Endothelial cell of hepatic sinusoid (primary cell): ENCODE results near the gene BCHE.

Source experiments
- in situ Hi-C: cut with HindIII; loops from 2 replicates; pipeline ENCODE4 v1.10.0; 2017; ENCODE audit warnings: low sequenced_read_pairs

The BCHE gene

DNA sequence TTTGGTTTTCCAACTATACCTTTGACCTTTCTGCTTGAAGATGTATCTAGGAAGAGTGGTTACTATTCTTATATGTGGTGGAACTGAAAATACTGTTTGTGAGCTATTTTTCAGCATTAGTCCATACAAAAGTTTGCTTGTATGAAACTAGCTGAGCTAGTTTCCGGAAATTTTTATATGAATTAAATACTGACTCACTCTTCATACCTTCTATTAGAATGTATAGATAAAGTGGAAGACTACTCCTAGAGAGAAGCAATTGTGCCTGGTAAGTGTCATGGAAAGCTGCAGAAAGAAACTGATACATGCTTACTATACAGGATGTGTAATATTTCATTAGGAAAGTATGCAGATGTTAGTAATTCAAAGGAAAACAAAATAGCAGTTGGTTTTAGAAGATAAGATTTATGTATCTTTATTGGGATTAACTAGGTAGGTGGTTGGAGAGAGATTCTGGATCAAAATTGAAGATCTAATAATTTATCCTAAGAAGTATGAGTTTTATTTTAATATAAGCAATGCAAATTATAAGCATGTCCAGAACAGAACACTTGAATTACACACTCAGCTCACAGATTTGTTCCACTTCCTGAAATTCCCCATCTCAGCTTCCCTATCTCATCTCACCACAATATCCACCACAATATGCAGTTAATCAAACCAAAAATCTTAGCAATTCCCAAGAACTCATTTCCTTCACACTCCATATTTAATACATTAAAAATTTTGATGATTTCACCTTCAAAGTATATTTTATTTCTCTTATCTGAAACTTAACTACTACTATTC is 82.8 kb downstream of the BCHE start:
- in situ Hi-C loops: loop anchor here (10.0 kb wide), 1 partner anchor 190 kb away; no protein-coding TSS in a partner anchor

DNA sequence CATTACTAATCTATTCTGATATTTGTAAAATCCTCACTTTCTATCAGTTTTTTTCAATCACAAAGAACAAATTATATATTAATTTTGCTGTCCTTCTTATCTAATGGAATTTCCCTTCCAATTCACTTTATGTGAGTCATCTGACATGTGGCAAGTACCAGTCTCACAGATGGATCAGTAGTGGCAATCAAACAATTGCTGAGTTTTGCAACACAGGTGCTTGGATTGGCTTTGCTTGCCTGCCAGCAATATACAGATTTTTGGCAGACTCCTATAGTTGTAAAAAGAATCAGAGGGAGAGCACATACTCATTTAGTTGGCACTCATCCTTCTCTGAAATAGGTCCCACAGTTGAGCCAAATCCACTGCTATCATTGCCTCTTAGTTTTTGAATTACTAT is 83.7 kb downstream of the BCHE start:
- in situ Hi-C loops: loop anchor here (10.0 kb wide), 1 partner anchor 189 kb away; no protein-coding TSS in a partner anchor

DNA sequence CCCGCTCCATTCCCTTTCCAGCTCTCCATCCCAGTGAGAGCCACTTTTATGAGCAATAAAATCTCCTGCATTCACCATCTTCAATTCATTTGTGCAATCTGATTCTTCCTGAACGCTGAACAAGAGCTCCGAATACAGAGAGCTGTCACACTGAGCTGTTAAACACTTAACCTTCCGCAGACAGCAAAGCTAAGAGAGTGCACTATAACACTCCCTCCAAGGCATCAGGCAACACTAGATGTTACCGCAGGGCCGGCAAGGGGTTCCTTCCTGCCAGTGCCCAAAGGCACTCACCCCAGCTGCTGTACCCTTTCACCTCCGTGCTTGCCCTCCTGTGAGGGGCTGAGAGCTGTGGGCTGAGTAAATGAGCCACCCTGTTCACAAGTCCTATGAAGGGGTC is 85.6 kb downstream of the BCHE start:
- in situ Hi-C loops: loop anchor here (10.0 kb wide), 1 partner anchor 187 kb away; no protein-coding TSS in a partner anchor

DNA sequence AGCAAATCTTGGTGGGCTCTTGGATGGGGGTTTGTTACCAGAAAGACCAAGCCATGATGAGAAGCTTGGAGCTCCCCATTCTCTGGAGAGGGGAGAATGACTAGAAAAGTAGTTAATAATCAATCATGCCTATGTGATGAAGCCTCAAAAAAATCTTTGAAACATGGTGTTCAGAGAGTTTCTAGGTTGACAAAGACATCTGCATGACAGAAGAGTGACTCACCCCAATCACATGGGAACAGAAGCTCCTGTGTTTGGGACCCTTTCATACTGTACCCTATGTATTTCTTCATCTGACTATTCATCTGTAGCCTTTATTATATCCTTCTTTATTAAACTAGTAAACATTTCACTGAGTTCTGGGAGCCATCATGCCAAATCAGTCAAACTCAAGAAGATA is 87.4 kb downstream of the BCHE start:
- in situ Hi-C loops: loop anchor here (10.0 kb wide), 1 partner anchor 185 kb away; no protein-coding TSS in a partner anchor

DNA sequence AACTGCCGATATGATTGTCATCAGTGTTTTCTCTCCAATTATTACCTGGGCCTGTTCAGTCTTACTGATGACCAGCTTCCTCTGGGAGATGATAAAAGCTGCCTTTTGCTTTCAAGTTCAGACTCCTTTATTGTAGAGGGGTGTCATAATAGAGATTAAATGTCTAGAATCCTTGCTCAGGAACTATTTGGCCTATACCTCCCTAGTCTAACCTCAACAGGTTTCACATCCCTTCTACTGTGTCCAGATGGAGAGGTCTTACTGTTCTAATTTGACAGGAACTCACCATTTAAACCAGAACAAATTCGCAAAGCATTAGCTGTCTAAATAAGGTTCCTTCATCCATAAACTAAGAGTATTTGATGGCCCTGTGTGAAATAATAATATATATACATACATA is 88.0 kb downstream of the BCHE start:
- in situ Hi-C loops: no loop called here

DNA sequence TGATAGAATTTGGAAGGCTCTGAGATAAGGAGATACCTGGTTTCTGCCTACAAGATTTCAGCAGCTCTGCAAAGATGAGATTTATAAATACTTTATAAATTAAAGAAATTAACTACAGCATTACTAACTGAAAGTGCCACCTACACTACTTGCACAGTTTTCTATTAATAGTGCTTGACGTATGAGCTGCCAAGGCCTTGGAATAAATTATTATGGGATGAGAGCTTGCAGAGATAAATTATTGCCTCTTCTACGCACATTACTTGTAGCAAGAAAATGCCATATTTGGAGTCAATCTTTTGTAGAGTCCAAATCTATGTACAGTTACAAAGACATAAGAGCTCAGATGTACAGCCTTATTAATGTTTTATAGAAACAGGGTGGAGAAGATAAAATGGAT is 89.1 kb downstream of the BCHE start:
- in situ Hi-C loops: no loop called here

DNA sequence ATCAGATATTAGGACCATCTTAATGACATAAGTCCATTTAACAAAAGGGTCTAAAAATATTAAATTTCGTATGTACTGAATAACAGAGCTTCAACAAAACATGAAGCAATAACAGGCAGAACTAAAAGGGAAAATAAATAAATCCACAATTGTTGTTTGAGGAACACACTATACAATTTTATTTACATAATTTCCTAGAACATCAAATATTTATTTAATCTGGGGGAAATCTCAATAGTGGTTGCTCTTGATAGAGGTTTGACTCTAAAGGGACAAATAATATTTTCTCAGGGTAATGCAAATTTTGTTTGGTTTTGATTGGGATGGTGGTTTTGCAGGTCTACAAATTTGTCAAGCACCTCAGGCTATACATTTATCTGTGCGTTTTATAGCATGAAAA is 90.3 kb downstream of the BCHE start:
- in situ Hi-C loops: no loop called here

DNA sequence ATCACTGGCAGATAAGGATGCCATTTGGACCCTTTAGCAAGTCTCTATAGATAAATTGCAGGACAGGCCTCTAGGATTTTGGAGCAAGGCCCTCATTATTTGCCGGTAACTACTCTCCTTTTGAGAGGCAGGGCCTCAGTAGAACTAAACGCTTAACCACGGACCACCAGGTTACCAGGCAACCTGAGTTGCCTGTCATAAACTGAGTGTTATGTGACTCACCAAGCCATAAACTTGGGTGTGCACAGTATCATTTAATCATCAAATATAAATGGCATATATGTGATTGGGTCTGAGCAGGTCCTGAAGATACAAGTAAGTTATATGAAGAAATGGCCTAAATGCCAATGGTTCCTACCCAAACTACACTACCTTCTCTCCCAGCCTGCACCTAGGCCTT is 93.2 kb downstream of the BCHE start:
- in situ Hi-C loops: no loop called here

DNA sequence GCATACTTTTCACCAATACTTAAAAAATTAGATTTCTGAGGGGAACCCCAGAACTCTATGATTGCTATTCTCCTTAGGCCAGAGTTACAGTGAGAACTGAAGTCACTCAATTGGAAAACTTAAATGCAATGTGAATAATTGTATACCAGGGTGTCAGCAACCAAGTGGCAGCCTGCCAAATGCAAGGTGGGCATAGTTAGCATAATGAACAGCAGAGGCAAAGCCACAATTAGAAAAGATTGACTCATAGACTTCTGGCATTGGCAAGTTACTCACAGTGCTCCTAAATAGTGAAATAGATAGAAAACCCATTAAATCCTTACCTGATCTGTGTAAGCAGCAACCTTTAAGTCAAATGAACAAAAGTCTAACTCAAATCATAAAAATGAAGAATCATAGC is 94.9 kb downstream of the BCHE start:
- in situ Hi-C loops: no loop called here

DNA sequence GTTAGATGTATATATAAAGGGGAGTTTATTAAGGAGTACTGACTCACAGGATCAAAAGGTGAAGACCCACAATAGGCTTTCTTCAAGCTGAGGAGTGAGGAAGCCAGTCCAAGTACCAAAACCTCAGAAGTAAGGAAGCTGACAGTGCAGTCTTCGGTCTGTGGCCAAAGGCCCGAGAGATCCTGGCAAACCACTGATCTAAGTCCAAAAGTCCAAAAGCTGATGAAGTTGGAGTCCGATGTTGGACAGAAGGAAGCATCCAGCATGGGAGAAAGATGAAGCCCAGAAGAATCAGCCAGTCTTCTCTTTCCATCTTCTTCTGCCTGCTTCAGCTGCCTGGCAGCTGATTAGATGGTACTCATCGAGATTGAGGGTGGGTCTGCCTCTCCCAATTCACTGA is 107.5 kb downstream of the BCHE start:
- in situ Hi-C loops: no loop called here

DNA sequence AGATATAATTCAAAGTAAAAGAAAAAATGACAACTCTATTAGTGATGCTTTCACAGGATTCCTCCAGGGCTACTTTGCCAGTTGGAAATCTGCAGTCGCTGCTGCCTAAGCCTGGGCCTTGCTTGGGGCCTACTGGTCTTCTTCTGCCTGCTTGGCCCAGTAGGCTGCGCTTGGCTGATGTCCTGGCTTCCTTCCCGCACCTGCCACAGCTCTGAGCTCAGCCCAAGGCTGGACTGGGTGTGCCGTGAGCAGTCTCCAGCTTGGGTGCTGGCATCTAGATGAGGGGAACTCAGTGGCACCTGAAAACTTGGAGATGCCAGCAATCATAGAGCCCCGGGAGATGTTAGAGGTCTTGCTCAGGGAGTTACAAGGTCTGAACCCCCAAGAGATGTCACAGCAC is 108.3 kb downstream of the BCHE start:
- in situ Hi-C loops: no loop called here

DNA sequence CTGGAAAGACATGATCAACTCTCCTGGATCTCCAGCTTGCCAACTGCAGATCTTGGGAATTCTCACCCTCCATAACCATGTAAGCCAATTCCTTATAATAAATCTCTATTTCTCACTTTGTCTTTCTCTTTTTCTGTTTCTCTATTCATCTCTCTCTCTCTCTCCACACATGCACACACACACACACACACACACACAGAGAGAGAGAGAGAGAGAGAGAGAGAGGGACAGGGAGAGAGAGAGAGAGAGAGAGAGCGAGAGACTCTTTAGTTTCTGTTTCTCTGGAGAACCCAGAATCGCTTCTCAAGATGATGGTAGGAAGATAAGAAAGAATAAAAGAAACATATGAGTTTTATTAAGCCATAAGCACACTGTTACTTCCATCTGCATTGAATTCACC is 111.9 kb downstream of the BCHE start:
- in situ Hi-C loops: no loop called here
